HepG2 (cell line): ENCODE results near the gene BATF2. TPM values are rescaled to one million over a fixed set of nuclear protein-coding genes. Genes with fewer than 3 reads are reported as not detected.
A peak's percentile ranks its signal among the peaks of the same experiment; 100 is the strongest.

Source experiments
- CBFB ChIP-seq: sonication (generic); formaldehyde crosslinking; IDR thresholded peaks from 2 replicates; pipeline ENCODE4 v1.4.0; 2020; ENCODE audit warnings: missing genetic modification reagents
- FOSL1 ChIP-seq: sonication (generic); formaldehyde crosslinking; IDR thresholded peaks from 2 replicates; pipeline ENCODE4 v1.9.0; 2021; ENCODE audit warnings: missing genetic modification reagents, borderline replicate concordance
- HMG20B ChIP-seq: conservative IDR thresholded peaks from 2 replicates; pipeline ENCODE4 v1.6.1; 2016; ENCODE audit warnings: missing genetic modification reagents, missing compliant biosample characterization
- JUN ChIP-seq: sonication (generic); formaldehyde crosslinking; IDR thresholded peaks from 2 replicates; pipeline ENCODE4 v1.4.0; 2020; ENCODE audit warnings: mild to moderate bottlenecking, missing genetic modification reagents
- NFE2L1 ChIP-seq: sonication (generic); formaldehyde crosslinking; IDR thresholded peaks from 2 replicates; pipeline ENCODE4 v1.4.0; 2020; ENCODE audit warnings: missing genetic modification reagents, mild to moderate bottlenecking, borderline replicate concordance
- SP2 ChIP-seq: sonication (generic); formaldehyde crosslinking; IDR thresholded peaks from 2 replicates; pipeline ENCODE4 v1.5.1; 2020; ENCODE audit warnings: mild to moderate bottlenecking, missing genetic modification reagents
- XRCC5 ChIP-seq: fragments of 200-400 bp; formaldehyde crosslinking; optimal IDR thresholded peaks from 2 replicates; pipeline ENCODE3; 2017; ENCODE audit warnings: mild to moderate bottlenecking, low read length
- ZFP41 ChIP-seq: sonication (generic); formaldehyde crosslinking; IDR thresholded peaks from 2 replicates; pipeline ENCODE4 v1.4.0; 2020; ENCODE audit warnings: mild to moderate bottlenecking, missing genetic modification reagents, borderline replicate concordance
- ZFP82 ChIP-seq: sonication (generic); formaldehyde crosslinking; IDR thresholded peaks from 2 replicates; pipeline ENCODE4 v1.5.1; 2020; ENCODE audit warnings: mild to moderate bottlenecking, missing genetic modification reagents, borderline replicate concordance
- ZMYM3 ChIP-seq: sonication (generic); formaldehyde crosslinking; IDR thresholded peaks from 2 replicates; pipeline ENCODE4 v1.5.1; 2020; ENCODE audit warnings: mild to moderate bottlenecking, missing genetic modification reagents
- ZNF20 ChIP-seq: sonication (generic); formaldehyde crosslinking; IDR thresholded peaks from 2 replicates; pipeline ENCODE4 v1.4.0; 2020; ENCODE audit warnings: mild to moderate bottlenecking, moderate library complexity, missing genetic modification reagents
- ZNF317 ChIP-seq: sonication (generic); formaldehyde crosslinking; IDR thresholded peaks from 2 replicates; pipeline ENCODE4 v1.5.0; 2020; ENCODE audit warnings: mild to moderate bottlenecking, missing genetic modification reagents
- ZNF556 ChIP-seq: sonication (generic); formaldehyde crosslinking; IDR thresholded peaks from 2 replicates; pipeline ENCODE4 v1.4.0; 2020; ENCODE audit warnings: mild to moderate bottlenecking, missing genetic modification reagents, borderline replicate concordance
- ZNF788 ChIP-seq: sonication (generic); formaldehyde crosslinking; IDR thresholded peaks from 2 replicates; pipeline ENCODE4 v1.5.0; 2020; ENCODE audit warnings: mild to moderate bottlenecking, missing genetic modification reagents, borderline replicate concordance
- ZNF816 ChIP-seq: sonication (generic); formaldehyde crosslinking; IDR thresholded peaks from 2 replicates; pipeline ENCODE4 v1.8.0; 2022; ENCODE audit warnings: missing genetic modification reagents, mild to moderate bottlenecking, borderline replicate concordance
- polyA plus RNA-seq, 8 experiments: library from polyadenylated mRNA; depleted of rRNA in 3 of 8; stranded (reverse) in 7 of 8; unstranded in 1 of 8; fragments of >200 nt; fragmentation: Illumina TruSeq in 4 of 8; extraction: Trizol in 4 of 8; gene quantifications; 2 replicates each; pipeline versions ENCODE4 v1.2.1 to v1.2.3, GENCODE V29; 2011 to 2016; ENCODE audit warnings: low read depth in 4 of 8, missing spikeins in 1 of 8, mixed read lengths in 1 of 8; ENCODE audit not compliant: insufficient read depth in 1 of 8
- total RNA-seq, 5 experiments: library from RNA; depleted of rRNA; stranded (reverse); fragments of >200 nt; fragmentation: Illumina TruSeq; extraction: Trizol; gene quantifications; 2 replicates each; pipeline ENCODE4 v1.2.3, GENCODE V29; 2016; ENCODE audit warnings: low read depth in 1 of 5
- TF ChIP-seq, protein P1 (sequence below): IDR thresholded peaks from 2 replicates; pipeline ENCODE4 v1.6.1; 2016; ENCODE audit warnings: missing genetic modification reagents, missing compliant biosample characterization
- TF ChIP-seq, protein P2 (sequence below): sonication (generic); formaldehyde crosslinking; IDR thresholded peaks from 2 replicates; pipeline ENCODE4 v1.4.0; 2020; ENCODE audit warnings: mild to moderate bottlenecking, missing genetic modification reagents, borderline replicate concordance
- TF ChIP-seq, protein P3 (sequence below): sonication (generic); formaldehyde crosslinking; IDR thresholded peaks from 2 replicates; pipeline ENCODE4 v1.8.1; 2022; ENCODE audit warnings: low read depth, mild to moderate bottlenecking, missing genetic modification reagents

BATF2 gene
- total and polyA plus RNA-seq, 2 of the 13 experiments (the other 11 are each of a cell fraction or from before 2014, with no cell fraction given): 2.8 to 3.9 TPM

DNA sequence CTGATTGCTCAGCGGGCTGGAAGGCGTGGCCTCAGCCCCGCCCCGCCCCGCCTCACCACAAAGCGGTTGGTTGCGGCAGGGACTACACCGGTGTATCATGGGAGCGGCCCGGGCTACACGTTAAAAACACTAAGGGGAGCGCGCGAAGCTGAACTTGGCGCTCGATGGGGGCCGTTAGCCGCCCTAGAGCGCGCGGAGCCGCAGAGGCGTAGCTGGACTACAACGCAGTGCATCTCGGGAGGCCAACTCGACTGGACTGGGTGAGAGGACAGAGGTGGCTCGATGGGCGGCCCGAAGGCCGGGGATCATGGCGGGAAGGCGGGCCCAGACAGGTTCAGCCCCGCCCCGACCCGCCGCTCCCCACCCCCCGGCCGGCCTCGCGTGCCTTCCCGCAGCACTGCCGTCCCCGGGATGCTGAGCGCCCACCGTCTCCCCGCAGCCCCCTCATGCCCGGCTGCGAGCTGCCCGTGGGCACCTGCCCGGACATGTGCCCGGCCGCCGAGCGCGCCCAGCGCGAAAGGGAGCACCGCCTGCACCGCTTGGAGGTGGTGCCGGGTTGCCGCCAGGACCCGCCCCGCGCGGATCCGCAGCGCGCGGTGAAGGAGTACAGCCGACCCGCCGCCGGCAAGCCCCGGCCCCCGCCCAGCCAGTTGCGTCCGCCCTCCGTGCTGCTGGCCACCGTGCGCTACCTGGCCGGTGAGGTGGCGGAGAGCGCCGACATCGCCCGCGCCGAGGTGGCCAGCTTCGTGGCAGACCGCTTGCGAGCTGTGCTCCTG is 44.3 kb upstream of the BATF2 start, which contains the start of gene SAC3D1 (continued):
- TF ChIP-seq XRCC5: peak; percentile 59
- no peak for TF ChIP-seq ZFP41 (CRISPR knock-in tag)
- no peak for TF ChIP-seq CBFB
- peak; percentile 63; the same call in 1 of the 2 replicates for TF ChIP-seq ZNF788 (CRISPR knock-in tag)
- TF ChIP-seq FOSL1 (CRISPR knock-in tag): no peak
- no peak for TF ChIP-seq ZFP82 (CRISPR knock-in tag)
- no peak for TF ChIP-seq HMG20B
- no peak for TF ChIP-seq NFE2L1 (CRISPR knock-in tag)
- 0 out of 2 replicates have a peak, but pooled peaks have one; percentile 28 for TF ChIP-seq ZNF556 (CRISPR knock-in tag)
- TF ChIP-seq JUN (CRISPR knock-in tag): 0 out of 2 replicates have a peak, but pooled peaks have one; percentile 64
- TF ChIP-seq ZNF816 (CRISPR knock-in tag): 0 out of 2 replicates have a peak, but pooled peaks have one; percentile 23
- TF ChIP-seq, protein P1, sequence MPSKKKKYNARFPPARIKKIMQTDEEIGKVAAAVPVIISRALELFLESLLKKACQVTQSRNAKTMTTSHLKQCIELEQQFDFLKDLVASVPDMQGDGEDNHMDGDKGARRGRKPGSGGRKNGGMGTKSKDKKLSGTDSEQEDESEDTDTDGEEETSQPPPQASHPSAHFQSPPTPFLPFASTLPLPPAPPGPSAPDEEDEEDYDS (CRISPR knock-in tag): peak; percentile 82
- no peak; the same call in 1 of the 2 replicates for TF ChIP-seq SP2
- TF ChIP-seq, protein P2, sequence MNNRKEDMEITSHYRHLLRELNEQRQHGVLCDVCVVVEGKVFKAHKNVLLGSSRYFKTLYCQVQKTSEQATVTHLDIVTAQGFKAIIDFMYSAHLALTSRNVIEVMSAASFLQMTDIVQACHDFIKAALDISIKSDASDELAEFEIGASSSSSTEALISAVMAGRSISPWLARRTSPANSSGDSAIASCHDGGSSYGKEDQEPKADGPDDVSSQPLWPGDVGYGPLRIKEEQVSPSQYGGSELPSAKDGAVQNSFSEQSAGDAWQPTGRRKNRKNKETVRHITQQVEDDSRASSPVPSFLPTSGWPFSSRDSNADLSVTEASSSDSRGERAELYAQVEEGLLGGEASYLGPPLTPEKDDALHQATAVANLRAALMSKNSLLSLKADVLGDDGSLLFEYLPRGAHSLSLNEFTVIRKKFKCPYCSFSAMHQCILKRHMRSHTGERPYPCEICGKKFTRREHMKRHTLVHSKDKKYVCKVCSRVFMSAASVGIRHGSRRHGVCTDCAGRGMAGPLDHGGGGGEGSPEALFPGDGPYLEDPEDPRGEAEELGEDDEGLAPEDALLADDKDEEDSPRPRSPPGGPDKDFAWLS: no peak; the same call in 1 of the 2 replicates
- TF ChIP-seq ZNF20 (CRISPR knock-in tag): no peak
- TF ChIP-seq, protein P3, sequence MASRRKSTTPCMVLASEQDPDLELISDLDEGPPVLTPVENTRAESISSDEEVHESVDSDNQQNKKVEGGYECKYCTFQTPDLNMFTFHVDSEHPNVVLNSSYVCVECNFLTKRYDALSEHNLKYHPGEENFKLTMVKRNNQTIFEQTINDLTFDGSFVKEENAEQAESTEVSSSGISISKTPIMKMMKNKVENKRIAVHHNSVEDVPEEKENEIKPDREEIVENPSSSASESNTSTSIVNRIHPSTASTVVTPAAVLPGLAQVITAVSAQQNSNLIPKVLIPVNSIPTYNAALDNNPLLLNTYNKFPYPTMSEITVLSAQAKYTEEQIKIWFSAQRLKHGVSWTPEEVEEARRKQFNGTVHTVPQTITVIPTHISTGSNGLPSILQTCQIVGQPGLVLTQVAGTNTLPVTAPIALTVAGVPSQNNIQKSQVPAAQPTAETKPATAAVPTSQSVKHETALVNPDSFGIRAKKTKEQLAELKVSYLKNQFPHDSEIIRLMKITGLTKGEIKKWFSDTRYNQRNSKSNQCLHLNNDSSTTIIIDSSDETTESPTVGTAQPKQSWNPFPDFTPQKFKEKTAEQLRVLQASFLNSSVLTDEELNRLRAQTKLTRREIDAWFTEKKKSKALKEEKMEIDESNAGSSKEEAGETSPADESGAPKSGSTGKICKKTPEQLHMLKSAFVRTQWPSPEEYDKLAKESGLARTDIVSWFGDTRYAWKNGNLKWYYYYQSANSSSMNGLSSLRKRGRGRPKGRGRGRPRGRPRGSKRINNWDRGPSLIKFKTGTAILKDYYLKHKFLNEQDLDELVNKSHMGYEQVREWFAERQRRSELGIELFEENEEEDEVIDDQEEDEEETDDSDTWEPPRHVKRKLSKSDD (CRISPR knock-in tag): 0 out of 2 replicates have a peak, but pooled peaks have one; percentile 15
- no peak for TF ChIP-seq ZMYM3 (CRISPR knock-in tag)
- TF ChIP-seq ZNF317 (CRISPR knock-in tag): peak; percentile 76; the same call in 1 of the 2 replicates
